ENCODE measurements around the gene NFKB2. TPM values are rescaled to one million over a fixed set of nuclear protein-coding genes. Genes with fewer than 3 reads are reported as not detected.

NFKB2 gene
- polyA plus RNA-seq, 1 donor from 2014 or later, result 0.30 TPM

DNA sequence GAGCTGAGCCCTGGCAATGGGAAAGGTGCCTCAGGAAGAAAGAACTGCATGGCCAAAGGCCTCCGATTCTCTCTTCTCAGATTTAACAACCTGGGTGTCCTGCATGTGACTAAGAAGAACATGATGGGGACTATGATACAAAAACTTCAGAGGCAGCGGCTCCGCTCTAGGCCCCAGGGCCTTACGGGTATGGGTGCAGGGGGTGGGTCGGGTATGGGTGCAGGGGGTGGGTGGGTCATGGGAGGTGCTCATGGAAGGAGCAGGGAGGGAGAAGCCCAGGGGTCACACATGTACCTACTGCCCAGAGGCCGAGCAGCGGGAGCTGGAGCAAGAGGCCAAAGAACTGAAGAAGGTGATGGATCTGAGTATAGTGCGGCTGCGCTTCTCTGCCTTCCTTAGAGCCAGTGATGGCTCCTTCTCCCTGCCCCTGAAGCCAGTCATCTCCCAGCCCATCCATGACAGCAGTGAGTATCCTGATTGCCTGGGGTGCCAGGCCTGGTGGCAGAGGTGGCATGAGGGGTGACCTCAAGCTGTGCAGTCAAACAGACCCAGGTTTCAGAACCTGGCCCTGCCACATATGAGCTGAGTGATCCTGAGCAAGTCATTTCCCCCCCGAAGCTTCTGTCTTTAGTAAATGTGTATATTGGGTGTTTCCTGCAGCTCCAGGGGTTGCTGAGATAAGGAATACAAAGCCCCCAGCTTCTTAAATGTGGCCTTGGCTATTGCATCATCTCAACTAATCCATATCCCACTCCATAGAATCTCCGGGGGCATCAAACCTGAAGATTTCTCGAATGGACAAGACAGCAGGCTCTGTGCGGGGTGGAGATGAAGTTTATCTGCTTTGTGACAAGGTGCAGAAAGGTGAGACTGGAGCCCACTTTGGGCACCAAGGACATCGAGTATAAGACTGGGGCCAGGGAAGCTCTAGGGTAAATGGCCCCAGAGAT is 2.0 kb downstream of the NFKB2 start:
- Histone ChIP-seq H3K27me3 (ENCODE audit: insufficient read depth, low read depth, low read length) (peaks cover 28% of the 10 kb centered on the region), H3K36me3 (ENCODE audit: insufficient read depth, low read length) (no peaks in the 10 kb centered on the region), H3F3A (ENCODE audit: insufficient read depth, low read length, poor library complexity, severe bottlenecking) (no peaks in the 10 kb centered on the region), H3K9me3 (ENCODE audit: low read length) (no peaks in the 10 kb centered on the region), H3K79me2 (replicated peaks; ENCODE audit: insufficient read depth, low read length) (no peaks in the 10 kb centered on the region), H2AFZ (ENCODE audit: low read depth, low read length) (no peak overlapping the region), H4K20me1 (ENCODE audit: insufficient read depth) (no peaks in the 10 kb centered on the region), H3K4me2 (ENCODE audit: low read length) (no peak overlapping the region), H3K9ac (ENCODE audit: low read length) (no peak overlapping the region), H3K4me3 (ENCODE audit: low read length) (no peak overlapping the region), H3K9me2 (ENCODE audit: insufficient read depth, low read length) (no peaks in the 10 kb centered on the region), H3K27ac (ENCODE audit: low read length) (no peak overlapping the region)
- TF ChIP-seq EZH2 (IDR thresholded peaks at IDR 0.05; ENCODE audit: borderline replicate concordance, insufficient read depth, low read length, poor library complexity, severe bottlenecking) (no peak), TAF1 (IDR thresholded peaks at IDR 0.05; ENCODE audit: low read depth) (no peak), MXI1 (conservative IDR thresholded peaks at IDR 0.05; ENCODE audit: poor library complexity, severe bottlenecking) (no peak), EP300 (conservative IDR thresholded peaks at IDR 0.05; ENCODE audit: poor library complexity, severe bottlenecking) (no peak), SMC3 (conservative IDR thresholded peaks at IDR 0.05; ENCODE audit: poor library complexity) (no peak), RAD21 (conservative IDR thresholded peaks at IDR 0.05) (no peak), POLR2AphosphoS5 (IDR thresholded peaks at IDR 0.05) (no peak)
- TF ChIP-seq, protein P1, sequence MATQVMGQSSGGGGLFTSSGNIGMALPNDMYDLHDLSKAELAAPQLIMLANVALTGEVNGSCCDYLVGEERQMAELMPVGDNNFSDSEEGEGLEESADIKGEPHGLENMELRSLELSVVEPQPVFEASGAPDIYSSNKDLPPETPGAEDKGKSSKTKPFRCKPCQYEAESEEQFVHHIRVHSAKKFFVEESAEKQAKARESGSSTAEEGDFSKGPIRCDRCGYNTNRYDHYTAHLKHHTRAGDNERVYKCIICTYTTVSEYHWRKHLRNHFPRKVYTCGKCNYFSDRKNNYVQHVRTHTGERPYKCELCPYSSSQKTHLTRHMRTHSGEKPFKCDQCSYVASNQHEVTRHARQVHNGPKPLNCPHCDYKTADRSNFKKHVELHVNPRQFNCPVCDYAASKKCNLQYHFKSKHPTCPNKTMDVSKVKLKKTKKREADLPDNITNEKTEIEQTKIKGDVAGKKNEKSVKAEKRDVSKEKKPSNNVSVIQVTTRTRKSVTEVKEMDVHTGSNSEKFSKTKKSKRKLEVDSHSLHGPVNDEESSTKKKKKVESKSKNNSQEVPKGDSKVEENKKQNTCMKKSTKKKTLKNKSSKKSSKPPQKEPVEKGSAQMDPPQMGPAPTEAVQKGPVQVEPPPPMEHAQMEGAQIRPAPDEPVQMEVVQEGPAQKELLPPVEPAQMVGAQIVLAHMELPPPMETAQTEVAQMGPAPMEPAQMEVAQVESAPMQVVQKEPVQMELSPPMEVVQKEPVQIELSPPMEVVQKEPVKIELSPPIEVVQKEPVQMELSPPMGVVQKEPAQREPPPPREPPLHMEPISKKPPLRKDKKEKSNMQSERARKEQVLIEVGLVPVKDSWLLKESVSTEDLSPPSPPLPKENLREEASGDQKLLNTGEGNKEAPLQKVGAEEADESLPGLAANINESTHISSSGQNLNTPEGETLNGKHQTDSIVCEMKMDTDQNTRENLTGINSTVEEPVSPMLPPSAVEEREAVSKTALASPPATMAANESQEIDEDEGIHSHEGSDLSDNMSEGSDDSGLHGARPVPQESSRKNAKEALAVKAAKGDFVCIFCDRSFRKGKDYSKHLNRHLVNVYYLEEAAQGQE (IDR thresholded peaks at IDR 0.05; ENCODE audit: borderline replicate concordance), result no peak
- TF ChIP-seq, protein P2, sequence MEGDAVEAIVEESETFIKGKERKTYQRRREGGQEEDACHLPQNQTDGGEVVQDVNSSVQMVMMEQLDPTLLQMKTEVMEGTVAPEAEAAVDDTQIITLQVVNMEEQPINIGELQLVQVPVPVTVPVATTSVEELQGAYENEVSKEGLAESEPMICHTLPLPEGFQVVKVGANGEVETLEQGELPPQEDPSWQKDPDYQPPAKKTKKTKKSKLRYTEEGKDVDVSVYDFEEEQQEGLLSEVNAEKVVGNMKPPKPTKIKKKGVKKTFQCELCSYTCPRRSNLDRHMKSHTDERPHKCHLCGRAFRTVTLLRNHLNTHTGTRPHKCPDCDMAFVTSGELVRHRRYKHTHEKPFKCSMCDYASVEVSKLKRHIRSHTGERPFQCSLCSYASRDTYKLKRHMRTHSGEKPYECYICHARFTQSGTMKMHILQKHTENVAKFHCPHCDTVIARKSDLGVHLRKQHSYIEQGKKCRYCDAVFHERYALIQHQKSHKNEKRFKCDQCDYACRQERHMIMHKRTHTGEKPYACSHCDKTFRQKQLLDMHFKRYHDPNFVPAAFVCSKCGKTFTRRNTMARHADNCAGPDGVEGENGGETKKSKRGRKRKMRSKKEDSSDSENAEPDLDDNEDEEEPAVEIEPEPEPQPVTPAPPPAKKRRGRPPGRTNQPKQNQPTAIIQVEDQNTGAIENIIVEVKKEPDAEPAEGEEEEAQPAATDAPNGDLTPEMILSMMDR (IDR thresholded peaks at IDR 0.05; ENCODE audit: poor library complexity, severe bottlenecking), result no peak

DNA sequence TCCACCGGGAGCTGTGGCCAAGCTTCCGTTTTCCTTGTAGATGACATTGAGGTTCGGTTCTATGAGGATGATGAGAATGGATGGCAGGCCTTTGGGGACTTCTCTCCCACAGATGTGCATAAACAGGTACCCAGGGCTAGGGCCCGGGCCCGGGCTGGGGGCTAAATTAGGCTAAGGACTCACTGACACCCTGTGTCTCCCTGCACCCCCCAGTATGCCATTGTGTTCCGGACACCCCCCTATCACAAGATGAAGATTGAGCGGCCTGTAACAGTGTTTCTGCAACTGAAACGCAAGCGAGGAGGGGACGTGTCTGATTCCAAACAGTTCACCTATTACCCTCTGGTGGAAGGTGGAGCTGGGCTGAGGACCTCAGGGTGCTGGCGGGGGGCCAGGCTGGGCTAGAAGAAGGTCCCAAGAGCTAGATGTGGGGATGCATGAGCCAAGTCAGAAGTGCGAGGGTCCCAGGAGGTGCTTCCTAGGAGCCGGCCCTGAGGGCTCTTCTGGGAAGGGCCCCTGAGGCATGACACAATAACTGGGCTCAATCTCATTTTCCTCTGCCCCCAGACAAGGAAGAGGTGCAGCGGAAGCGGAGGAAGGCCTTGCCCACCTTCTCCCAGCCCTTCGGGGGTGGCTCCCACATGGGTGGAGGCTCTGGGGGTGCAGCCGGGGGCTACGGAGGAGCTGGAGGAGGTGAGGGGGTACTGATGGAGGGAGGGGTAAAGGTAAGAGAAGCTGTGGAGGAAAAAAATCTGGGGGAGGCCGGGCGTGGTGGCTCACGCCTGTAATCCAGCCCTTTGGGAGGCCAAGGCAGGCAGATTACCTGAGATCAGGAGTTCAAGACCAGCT is 2.9 kb downstream of the NFKB2 start:
- Histone ChIP-seq H3K27ac (ENCODE audit: low read length) (no peak overlapping the region), H3K4me3 (ENCODE audit: low read length) (peak overlapping the region; percentile 82), H3K9me2 (ENCODE audit: insufficient read depth, low read length) (no peaks in the 10 kb centered on the region), H2AFZ (ENCODE audit: low read depth, low read length) (no peak overlapping the region), H3K27me3 (ENCODE audit: insufficient read depth, low read depth, low read length) (peaks cover 21% of the 10 kb centered on the region), H3K4me2 (ENCODE audit: low read length) (no peak overlapping the region), H3K79me2 (replicated peaks; ENCODE audit: insufficient read depth, low read length) (no peaks in the 10 kb centered on the region), H3K9ac (ENCODE audit: low read length) (no peak overlapping the region), H4K20me1 (ENCODE audit: insufficient read depth) (no peaks in the 10 kb centered on the region), H3K36me3 (ENCODE audit: insufficient read depth, low read length) (no peaks in the 10 kb centered on the region), H3F3A (ENCODE audit: insufficient read depth, low read length, poor library complexity, severe bottlenecking) (no peaks in the 10 kb centered on the region), H3K9me3 (ENCODE audit: low read length) (no peaks in the 10 kb centered on the region)
- TF ChIP-seq, protein P1 (IDR thresholded peaks at IDR 0.05; ENCODE audit: borderline replicate concordance), result no peak
- TF ChIP-seq POLR2AphosphoS5 (IDR thresholded peaks at IDR 0.05), result no peak
- TF ChIP-seq, protein P2 (IDR thresholded peaks at IDR 0.05; ENCODE audit: poor library complexity, severe bottlenecking), result no peak
- TF ChIP-seq EZH2 (IDR thresholded peaks at IDR 0.05; ENCODE audit: borderline replicate concordance, insufficient read depth, low read length, poor library complexity, severe bottlenecking), result no peak
- no peak for TF ChIP-seq RAD21 (conservative IDR thresholded peaks at IDR 0.05)
- no peak for TF ChIP-seq SMC3 (conservative IDR thresholded peaks at IDR 0.05; ENCODE audit: poor library complexity)
